Type B pancreatic cell (in vitro differentiated cells): Measurements from ENCODE around the gene SHKBP1. TPM values are rescaled to one million over a fixed set of nuclear protein-coding genes. Genes with fewer than 3 reads are reported as not detected.

Experiments used
- DNase-seq: peaks from one replicate; pipeline ENCODE4 v3.0.0; 2021; ENCODE audit warnings: mixed read lengths; ENCODE audit not compliant: unreplicated experiment; ENCODE audit errors: extremely low spot score
- H3K27ac Mint-ChIP-seq: 2 replicates; pipeline ENCODE4 v1.8.0; 2021; ENCODE audit warnings: mild to moderate bottlenecking, mixed read lengths
- H3K27me3 Mint-ChIP-seq: 2 replicates; pipeline ENCODE4 v1.8.0; 2021; ENCODE audit warnings: mixed read lengths
- H3K36me3 Mint-ChIP-seq: 2 replicates; pipeline ENCODE4 v1.8.0; 2021; ENCODE audit warnings: mixed read lengths
- H3K4me1 Mint-ChIP-seq: one replicate; pipeline ENCODE4 v1.8.0; 2021; ENCODE audit warnings: mixed read lengths; ENCODE audit not compliant: unreplicated experiment
- H3K4me3 Mint-ChIP-seq: 2 replicates; pipeline ENCODE4 v1.8.0; 2021; ENCODE audit warnings: mild to moderate bottlenecking, mixed read lengths
- H3K9me3 Mint-ChIP-seq: 2 replicates; pipeline ENCODE4 v1.8.0; 2021; ENCODE audit warnings: mixed read lengths
- CTCF ChIP-seq: fragments of 200-600 bp; sonication (generic); conservative IDR thresholded peaks from 2 replicates; pipeline ENCODE4 v1.5.0; 2021; ENCODE audit warnings: antibody characterized with exemption, mild to moderate bottlenecking
- total RNA-seq: library from RNA; stranded (reverse); gene quantifications from 2 replicates; pipeline ENCODE4 v1.2.1, GENCODE V29; 2021; ENCODE audit warnings: low replicate concordance

SHKBP1 gene
- total RNA-seq, 1 donor from 2014 or later = 54.6 TPM

GRCh38 chr19:40584007-40584406 lies 7.3 kb downstream of the SHKBP1 start:
- Mint-ChIP-seq H3K9me3 (no peaks in the 10 kb centered on the region), H3K27me3 (no peaks in the 10 kb centered on the region), H3K36me3 (peaks cover 16% of the 10 kb centered on the region), H3K27ac (no peak overlapping the region), H3K4me1 (no peaks in the 10 kb centered on the region), H3K4me3 (no peak overlapping the region)
- no peak for DNase-seq
- TF ChIP-seq CTCF = peak; percentile 63

- TF ChIP-seq CTCF = no peak
- Mint-ChIP-seq H3K36me3 (peaks cover 16% of the 10 kb centered on the region), H3K4me3 (no peak overlapping the region)
Measured at GRCh38 chr19:40585241-40585981, 8.7 kb downstream of the SHKBP1 start.

GRCh38 chr19:40585982-40586422 lies 9.3 kb downstream of the SHKBP1 start:
- no peak overlapping the region for H3K27ac Mint-ChIP-seq
- no peak overlapping the region for H3K4me3 Mint-ChIP-seq
- no peaks in the 10 kb centered on the region for H3K27me3 Mint-ChIP-seq
- no peaks in the 10 kb centered on the region for H3K4me1 Mint-ChIP-seq
- no peaks in the 10 kb centered on the region for H3K9me3 Mint-ChIP-seq
- no peak for DNase-seq
- H3K36me3 Mint-ChIP-seq = peaks cover 16% of the 10 kb centered on the region
- no peak for TF ChIP-seq CTCF

More at GRCh38 chr19:40585241-40585981, 8.7 kb downstream of the SHKBP1 start:
- no peaks in the 10 kb centered on the region for H3K9me3 Mint-ChIP-seq
- H3K27ac Mint-ChIP-seq = no peak overlapping the region
- H3K4me1 Mint-ChIP-seq = no peaks in the 10 kb centered on the region
- DNase-seq = no peak
- H3K27me3 Mint-ChIP-seq = no peaks in the 10 kb centered on the region

- no peak for DNase-seq
- Mint-ChIP-seq H3K27ac (no peak overlapping the region), H3K9me3 (no peaks in the 10 kb centered on the region), H3K27me3 (no peaks in the 10 kb centered on the region), H3K36me3 (peaks cover 16% of the 10 kb centered on the region), H3K4me3 (no peak overlapping the region), H3K4me1 (no peaks in the 10 kb centered on the region)
- TF ChIP-seq CTCF = no peak
Measured at GRCh38 chr19:40586611-40587010, 9.9 kb downstream of the SHKBP1 start.

- no peak for TF ChIP-seq CTCF
- H3K9me3 Mint-ChIP-seq = no peaks in the 10 kb centered on the region
- H3K4me3 Mint-ChIP-seq = no peak overlapping the region
- H3K27me3 Mint-ChIP-seq = no peaks in the 10 kb centered on the region
- H3K27ac Mint-ChIP-seq = no peak overlapping the region
- DNase-seq = no peak
- H3K36me3 Mint-ChIP-seq = peaks cover 12% of the 10 kb centered on the region
- no peaks in the 10 kb centered on the region for H3K4me1 Mint-ChIP-seq
Measured at GRCh38 chr19:40588110-40588854, 11.6 kb downstream of the SHKBP1 start.
